ENCODE data around the gene PLA1A.

- TF ChIP-seq CTCF (IDR thresholded peaks at IDR 0.05; ENCODE audit: low read length) (no peak), EZH2 (IDR thresholded peaks at IDR 0.05; ENCODE audit: borderline replicate concordance, low read length) (no peak)
Measured at GRCh38 chr3:119557877-119558269, 39.8 kb upstream of the PLA1A start.
